Mononuclear cell (primary cell): ENCODE data around the gene EBLN1. TPM values are rescaled to one million over a fixed set of nuclear protein-coding genes. Genes with fewer than 3 reads are reported as not detected.

Experiments used
- H3K27me3 ChIP-seq: 2 replicates; pipeline ENCODE4 v1.6.0; 2011; ENCODE audit warnings: low read length, control low read depth; ENCODE audit not compliant: insufficient read depth
- H3K4me1 ChIP-seq: 2 replicates; pipeline ENCODE4 v1.5.1; 2011; ENCODE audit warnings: mild to moderate bottlenecking, low read length, control low read depth; ENCODE audit not compliant: insufficient read depth
- H3K4me3 ChIP-seq: 2 replicates; pipeline ENCODE4 v1.5.1; 2011; ENCODE audit warnings: mild to moderate bottlenecking, low read length, moderate library complexity
- H3K9me3 ChIP-seq: 2 replicates; pipeline ENCODE4 v1.5.1; 2011; ENCODE audit warnings: low read depth, mild to moderate bottlenecking, control low read depth, low read length
- total RNA-seq: library from RNA; depleted of rRNA; stranded (reverse); fragments of >200 nt; gene quantifications from one replicate; pipeline ENCODE4 v1.2.3, GENCODE V29; 2012

Gene EBLN1
- not detected for total RNA-seq

DNA sequence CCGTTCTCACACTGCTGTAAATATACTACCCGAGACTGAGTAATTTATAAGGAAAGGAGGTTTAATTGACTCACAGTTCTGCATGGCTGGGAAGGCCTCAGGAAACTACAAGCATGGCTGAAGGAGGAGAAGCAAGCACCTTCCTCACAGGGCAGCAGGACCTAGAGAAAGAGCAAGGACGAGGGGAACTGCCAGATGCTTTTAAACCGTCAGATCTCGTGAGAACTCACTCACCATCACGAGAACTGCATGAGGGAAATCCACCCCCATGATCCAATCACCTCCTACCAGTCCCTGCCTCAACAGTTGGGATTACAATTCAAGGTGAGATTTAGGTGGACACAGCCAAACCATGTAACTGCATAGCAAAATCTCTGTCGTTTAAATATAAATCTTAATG is at the start of gene EBLN1:
TSS of gene EBLN1 (minus strand) at position 174 of the 400 bp plus-strand sequence. CDS start 8,032 bp downstream, outside the sequence.
- Histone ChIP-seq H3K9me3 (no peaks in the 10 kb centered on the region), H3K4me3 (no peak within 1 kb of the TSS), H3K4me1 (no peaks in the 10 kb centered on the region), H3K27me3 (peaks cover 2% of the 10 kb centered on the region)

DNA sequence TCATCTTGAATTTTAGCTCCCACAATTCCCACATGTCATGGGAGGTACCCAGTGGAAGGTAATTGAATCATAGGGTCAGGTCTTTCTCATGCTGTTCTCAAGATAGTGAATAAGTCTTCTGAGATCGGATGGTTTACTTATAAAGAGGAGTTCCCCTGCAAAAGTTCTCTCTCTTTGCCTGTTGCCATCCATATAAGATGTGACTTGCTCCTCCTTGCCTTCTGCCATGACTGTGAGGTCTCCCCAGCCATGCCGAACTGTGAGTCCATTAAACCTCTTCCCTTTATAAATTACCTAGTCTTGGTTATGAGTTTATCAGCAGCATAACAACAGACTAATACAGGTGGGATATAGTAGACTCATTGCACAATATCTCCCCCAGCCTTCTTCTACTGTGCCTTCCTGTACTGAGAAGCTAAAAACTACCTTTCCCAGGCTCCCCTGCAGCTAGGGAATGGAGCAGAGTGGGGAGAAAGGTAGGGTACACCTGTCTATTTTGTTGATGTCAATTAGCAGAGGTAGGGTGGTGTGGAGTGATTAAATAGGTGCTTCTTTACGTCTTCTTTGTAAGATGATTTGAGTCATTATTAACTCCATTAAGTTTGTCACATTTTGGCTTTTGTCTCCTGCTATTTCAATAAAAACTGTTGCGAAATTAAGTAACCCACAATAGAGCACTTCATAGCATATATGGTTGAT is 48.2 kb upstream of the EBLN1 start:
- H3K27me3 ChIP-seq: no peaks in the 10 kb centered on the region
- H3K4me1 ChIP-seq: no peaks in the 10 kb centered on the region
- no peak overlapping the region for H3K4me3 ChIP-seq
- H3K9me3 ChIP-seq: no peaks in the 10 kb centered on the region

DNA sequence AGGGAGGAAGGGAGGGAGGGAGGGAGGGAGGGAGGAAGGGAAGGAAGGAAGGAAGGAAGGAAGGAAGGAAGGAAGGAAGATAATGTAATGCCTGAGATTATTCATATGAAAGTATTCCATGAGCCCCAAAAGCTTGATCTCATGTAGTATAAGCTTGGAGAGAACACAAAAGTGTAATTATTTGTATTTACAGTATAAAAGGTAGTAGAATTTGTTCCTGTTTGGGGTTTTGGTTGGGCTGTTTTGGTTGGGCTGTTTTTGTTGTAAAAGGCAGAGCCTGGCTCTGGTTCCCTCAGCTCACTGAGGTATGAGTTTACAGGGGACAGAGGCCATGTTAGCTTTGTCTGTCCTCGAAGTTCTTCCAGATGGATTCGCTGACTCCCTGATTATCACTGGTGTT is 45.3 kb upstream of the EBLN1 start:
- no peaks in the 10 kb centered on the region for H3K9me3 ChIP-seq
- H3K4me3 ChIP-seq: no peak overlapping the region
- no peaks in the 10 kb centered on the region for H3K4me1 ChIP-seq
- H3K27me3 ChIP-seq: peaks cover 5% of the 10 kb centered on the region

DNA sequence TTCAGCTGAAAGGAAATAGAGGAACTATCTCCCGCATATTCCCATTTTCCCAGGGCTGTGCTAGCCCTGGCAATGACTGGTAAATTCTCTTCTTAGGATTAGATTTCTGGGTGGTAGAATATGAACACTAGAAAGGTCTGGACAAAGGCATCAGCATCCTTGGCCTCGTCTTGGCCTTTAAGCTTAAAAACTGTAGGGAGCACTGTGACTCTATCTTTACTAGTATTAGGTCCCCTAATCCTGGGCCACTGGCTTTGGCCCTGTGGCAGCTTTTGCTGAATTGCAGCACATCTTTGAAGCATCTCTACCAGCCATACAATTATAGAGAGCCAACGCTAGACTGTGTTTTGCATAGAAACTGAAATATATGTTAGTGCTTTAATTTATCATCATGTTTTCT is 41.5 kb upstream of the EBLN1 start:
- H3K4me1 ChIP-seq: no peaks in the 10 kb centered on the region
- no peaks in the 10 kb centered on the region for H3K9me3 ChIP-seq
- H3K4me3 ChIP-seq: no peak overlapping the region
- H3K27me3 ChIP-seq: peaks cover 21% of the 10 kb centered on the region

DNA sequence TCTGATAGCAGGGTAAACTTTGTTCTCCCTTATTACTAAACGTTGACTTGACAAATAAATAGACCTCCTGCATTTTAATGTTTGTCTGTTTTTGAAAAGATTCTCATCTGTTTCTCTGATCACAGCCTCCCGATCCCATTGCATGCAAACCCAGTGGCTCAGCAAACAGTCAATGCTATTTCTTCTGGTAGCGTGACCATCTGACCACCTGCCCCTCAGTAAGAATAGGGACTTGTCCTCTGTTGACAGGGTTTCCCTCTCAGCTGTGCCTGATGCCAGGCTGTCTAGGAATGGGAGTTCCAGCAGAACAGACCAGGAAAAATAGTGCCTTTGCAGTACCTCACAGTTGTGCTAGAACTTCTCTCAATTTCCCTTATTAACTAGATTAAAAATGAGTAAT is 40.7 kb upstream of the EBLN1 start:
- no peak overlapping the region for H3K4me3 ChIP-seq
- H3K4me1 ChIP-seq: peaks cover 4% of the 10 kb centered on the region
- H3K27me3 ChIP-seq: peaks cover 21% of the 10 kb centered on the region
- no peaks in the 10 kb centered on the region for H3K9me3 ChIP-seq

DNA sequence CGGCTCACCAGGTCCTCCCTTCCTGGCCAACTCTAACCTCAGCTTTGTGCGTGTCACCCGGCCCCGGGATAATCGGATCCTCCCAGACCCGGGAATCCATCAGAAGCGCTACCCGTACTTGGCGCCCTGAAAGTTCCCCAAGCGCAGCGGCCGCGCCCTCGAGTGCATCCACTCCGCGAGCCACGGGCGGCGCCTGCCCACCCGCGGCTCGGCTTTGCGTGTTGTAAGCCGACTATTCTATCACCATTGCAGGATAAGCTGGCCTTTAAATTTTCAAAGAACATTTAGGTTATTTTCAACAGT is 35.7 kb upstream of the EBLN1 start:
- H3K27me3 ChIP-seq: peaks cover 20% of the 10 kb centered on the region
- H3K4me1 ChIP-seq: peaks cover 9% of the 10 kb centered on the region
- H3K4me3 ChIP-seq: peak overlapping the region; percentile 69
- H3K9me3 ChIP-seq: no peaks in the 10 kb centered on the region

DNA sequence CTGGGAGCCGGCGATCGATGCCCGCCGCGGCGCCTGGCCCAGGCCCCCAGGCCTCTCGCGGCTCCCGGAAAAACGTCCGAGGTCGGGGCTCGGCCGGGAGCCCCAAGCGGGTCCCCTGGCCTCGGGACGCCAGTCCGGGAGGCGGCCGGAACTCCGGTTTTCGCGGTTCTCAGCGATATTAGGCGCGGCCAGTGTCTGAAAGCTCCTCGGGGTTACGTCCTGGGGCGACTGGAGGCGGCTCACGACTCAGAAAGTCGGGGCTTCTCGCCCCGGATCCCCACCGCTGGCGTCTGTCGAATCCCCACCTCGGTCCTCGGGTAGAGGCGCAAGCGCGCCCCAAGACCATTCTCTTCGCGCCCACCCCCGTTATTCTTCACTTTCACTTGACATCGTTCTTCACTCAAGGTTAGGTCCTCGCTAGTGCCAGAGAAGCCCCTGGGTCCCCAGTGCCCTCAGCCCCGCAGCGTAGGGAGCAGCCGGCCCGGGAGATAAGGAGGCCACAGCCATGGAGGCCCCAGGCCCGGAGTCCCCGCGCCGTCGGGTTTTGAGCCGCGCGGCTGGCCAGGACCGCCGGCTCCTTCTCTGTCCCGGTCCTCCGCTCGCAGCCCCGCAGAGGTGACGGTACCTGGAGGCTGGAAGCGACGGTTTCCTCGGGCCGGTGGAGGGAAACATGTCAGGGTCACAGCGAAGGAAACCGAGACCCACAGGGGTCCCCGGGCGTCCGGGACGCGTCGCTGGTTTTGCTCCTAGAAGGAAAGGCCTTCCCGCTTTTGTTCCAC is 35.2 kb upstream of the EBLN1 start:
- Histone ChIP-seq H3K4me3 (peak overlapping the region; percentile 69), H3K9me3 (no peaks in the 10 kb centered on the region), H3K27me3 (peaks cover 15% of the 10 kb centered on the region), H3K4me1 (peaks cover 9% of the 10 kb centered on the region)

DNA sequence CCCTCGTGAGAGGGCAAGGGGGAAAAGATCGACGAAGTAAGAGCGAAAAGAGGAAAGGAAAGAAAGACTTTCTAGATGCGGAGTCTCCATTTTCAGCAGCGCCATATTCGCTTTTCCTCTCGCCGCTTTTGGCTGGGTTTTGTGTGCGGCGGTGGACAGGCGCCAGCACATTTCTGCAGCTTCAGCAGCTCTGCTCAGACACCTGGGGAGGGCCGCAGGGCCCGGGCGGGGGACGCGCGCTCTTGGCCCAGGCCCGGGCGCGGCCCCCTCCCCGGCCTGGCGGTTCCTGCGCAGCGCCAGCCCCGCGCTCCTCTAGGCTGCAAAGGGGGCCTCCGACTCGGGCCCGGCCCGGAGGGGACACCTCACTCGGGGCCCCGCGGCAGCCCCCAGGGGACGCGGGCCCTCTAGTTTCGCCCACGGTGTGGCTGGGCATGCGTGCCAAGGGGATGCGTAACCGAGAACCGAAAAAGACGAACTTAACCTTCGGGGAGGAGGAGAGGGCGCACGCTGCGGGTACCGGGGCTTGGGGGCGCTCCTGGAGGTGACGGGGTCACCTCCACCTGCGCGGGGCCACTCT is 34.5 kb upstream of the EBLN1 start:
- Histone ChIP-seq H3K4me1 (peaks cover 10% of the 10 kb centered on the region), H3K4me3 (peak overlapping the region; percentile 69), H3K27me3 (peaks cover 14% of the 10 kb centered on the region), H3K9me3 (no peaks in the 10 kb centered on the region)

DNA sequence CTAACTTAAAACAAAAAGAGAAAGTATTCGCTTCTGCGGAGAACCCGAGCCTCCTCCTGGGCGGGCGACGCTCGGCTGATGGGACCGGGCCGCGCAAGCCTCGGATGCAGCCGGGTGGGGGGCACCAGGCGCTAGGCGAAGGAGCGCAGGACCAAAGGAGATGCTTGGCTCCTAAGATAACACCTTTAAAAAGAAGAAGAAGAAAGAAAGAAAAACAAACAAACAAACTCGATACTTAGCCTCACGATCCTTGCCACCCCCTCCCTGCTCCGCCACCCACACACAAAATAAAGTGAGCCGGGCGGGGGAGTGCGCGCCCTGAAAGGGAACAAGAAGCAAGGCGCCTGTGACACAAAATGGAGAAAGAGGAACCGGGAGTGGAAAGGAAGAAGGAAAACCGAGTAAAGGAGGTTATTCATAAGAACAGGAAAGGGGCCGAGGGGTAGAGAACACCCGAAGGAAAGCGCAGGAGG is 34.0 kb upstream of the EBLN1 start:
- no peaks in the 10 kb centered on the region for H3K9me3 ChIP-seq
- H3K4me1 ChIP-seq: peaks cover 14% of the 10 kb centered on the region
- peaks cover 9% of the 10 kb centered on the region for H3K27me3 ChIP-seq
- peak overlapping the region; percentile 69 for H3K4me3 ChIP-seq

DNA sequence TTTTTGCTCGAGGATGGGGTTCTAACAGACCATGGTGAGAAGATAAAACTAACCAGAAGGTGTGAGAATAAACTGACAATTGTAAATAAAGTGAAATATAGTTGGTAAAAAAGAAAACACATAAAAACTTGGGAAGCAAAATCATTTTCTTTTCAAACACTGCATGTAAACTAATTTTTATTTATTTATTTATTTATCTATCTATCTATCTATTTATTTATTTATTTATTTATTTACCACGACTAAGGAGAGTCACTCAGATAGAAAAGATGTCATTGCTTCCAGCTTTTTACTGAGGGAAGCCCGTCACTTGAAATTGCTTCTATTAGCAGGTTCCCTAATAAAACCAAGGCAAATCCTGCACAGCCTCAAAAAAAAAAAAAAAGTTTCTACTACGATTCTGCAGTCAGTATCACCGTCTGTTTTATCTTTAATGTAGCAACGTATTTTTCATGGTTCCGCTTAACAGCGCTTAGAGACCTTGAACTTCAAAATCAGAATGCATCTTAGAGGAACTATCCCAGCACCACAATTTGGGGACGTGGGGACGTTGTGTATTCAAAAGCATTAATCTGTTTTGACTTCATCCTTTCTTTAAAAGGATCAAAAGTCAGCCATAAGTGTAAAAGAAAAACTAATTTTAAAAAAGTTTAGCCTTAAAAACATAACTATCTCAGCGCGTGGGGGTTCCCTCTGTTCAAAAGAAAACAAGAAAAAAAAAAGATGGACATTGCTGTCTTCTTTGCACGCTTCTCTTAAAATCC is 33.3 kb upstream of the EBLN1 start:
- Histone ChIP-seq H3K4me1 (peaks cover 14% of the 10 kb centered on the region), H3K9me3 (no peaks in the 10 kb centered on the region), H3K27me3 (peaks cover 4% of the 10 kb centered on the region), H3K4me3 (peak overlapping the region; percentile 69)

DNA sequence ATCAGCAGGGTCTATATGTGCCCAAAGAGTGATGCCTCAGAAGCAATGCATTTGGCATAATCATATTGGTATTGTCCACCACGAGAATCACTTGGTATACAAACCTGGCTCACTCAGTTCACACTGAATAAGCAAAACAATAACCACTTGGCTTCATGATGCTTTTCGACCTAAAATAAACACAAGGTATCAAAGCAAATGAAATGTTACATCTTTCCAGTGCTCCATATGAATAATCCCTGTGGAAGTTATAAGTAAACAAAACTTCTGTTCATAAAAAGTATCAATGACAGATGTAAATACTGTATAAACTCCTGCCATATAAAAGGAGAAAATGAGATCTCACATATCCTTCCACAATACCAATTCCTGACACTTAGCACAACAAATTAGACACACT is 29.8 kb upstream of the EBLN1 start:
- H3K4me1 ChIP-seq: peaks cover 8% of the 10 kb centered on the region
- no peaks in the 10 kb centered on the region for H3K27me3 ChIP-seq
- no peak overlapping the region for H3K4me3 ChIP-seq
- H3K9me3 ChIP-seq: no peaks in the 10 kb centered on the region

DNA sequence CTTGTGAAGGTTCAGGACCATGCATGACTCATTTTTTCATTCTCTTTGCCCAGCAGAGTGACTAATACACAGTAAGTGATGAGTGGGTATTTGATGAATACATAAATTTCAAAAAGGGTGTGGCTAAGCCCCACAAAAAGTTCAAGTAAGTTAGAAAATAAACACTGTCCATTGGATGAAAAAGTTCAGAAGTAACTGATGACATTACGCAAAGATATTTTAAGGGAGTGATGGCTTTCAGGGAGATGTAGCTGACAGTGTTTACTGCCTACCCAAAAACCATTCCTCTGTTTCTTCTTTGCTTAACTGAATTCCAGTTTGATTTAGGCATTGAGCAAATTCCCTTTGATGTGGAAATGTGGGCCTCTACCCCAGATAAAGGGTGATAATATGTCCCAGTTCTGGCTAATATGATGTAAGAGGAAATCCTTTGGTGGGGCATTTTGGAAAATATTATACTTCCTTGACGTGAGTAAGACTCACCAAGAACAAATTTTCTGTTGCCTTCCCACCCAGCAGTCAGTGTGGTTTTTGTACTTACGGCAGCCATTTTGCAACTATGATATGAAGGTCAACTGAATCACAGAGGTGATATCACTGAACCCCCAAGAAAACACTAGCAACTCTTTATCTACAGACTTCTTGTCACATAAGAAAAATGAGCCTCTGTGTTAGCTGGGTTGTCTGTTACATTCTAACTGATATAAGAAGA is 29.0 kb upstream of the EBLN1 start:
- H3K4me3 ChIP-seq: no peak overlapping the region
- peaks cover 8% of the 10 kb centered on the region for H3K4me1 ChIP-seq
- no peaks in the 10 kb centered on the region for H3K9me3 ChIP-seq
- H3K27me3 ChIP-seq: no peaks in the 10 kb centered on the region

DNA sequence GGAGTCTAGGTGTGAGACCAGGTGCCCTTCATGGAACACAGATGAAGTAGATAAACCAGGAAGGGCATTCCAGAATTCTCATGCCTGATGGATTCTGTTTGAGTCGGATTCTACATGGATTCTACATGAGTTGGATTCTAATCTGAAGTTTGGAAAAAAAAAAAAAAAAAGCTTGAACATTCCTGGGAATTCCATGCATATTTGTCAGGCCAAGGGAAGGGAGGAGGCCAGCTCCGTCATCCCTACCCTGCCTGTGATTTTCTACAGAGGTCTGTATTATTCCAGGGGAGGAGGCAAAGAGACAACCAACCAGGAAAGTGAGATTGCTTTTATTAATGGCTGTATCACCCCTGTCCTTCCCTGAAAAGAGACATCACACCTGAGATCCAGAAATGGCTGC is 27.8 kb upstream of the EBLN1 start:
- peaks cover 6% of the 10 kb centered on the region for H3K4me1 ChIP-seq
- H3K27me3 ChIP-seq: peaks cover 3% of the 10 kb centered on the region
- H3K9me3 ChIP-seq: no peaks in the 10 kb centered on the region
- no peak overlapping the region for H3K4me3 ChIP-seq

DNA sequence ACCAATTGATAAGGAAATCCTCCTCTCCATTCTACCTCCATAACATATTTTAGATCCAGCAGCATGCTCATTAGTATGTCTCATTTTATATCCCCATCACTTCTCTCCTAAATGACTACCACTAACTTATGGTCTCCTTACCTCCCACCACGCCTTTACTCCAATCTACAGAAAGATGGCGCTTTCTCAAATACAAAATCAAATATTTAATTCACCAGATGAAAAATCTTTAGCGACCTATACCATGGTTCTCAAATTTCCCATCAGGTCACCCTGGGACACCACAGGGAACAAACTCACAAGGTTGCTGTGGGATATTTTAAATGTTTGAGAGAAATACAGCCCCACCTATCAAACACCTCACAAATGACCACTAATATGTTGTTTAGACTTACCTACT is 27.0 kb upstream of the EBLN1 start:
- no peaks in the 10 kb centered on the region for H3K9me3 ChIP-seq
- H3K27me3 ChIP-seq: peaks cover 10% of the 10 kb centered on the region
- H3K4me1 ChIP-seq: peaks cover 5% of the 10 kb centered on the region
- H3K4me3 ChIP-seq: no peak overlapping the region
